HepG2 (cell line): ENCODE results near the gene MTO1. TPM values are rescaled to one million over a fixed set of nuclear protein-coding genes. Genes with fewer than 3 reads are reported as not detected.

Source experiments
- BORCS8-MEF2B ChIP-seq: sonication (generic); formaldehyde crosslinking; IDR thresholded peaks from 2 replicates; pipeline ENCODE4 v1.8.0; 2022; ENCODE audit warnings: mild to moderate bottlenecking, missing genetic modification reagents
- EED ChIP-seq: sonication (generic); formaldehyde crosslinking; IDR thresholded peaks from 2 replicates; pipeline ENCODE4 v1.5.0; 2020; ENCODE audit warnings: mild to moderate bottlenecking, missing genetic modification reagents
- FOXA1 ChIP-seq, 2 experiments: fragments of 450-650 bp in 1 of 2; sonication (generic) in 1 of 2; formaldehyde crosslinking in 1 of 2; IDR thresholded peaks; 2 replicates each; pipeline versions ENCODE4 v1.4.0 to v1.6.1; 2016 to 2020; ENCODE audit warnings: missing genetic modification reagents in 1 of 2
- HMG20B ChIP-seq: conservative IDR thresholded peaks from 2 replicates; pipeline ENCODE4 v1.6.1; 2016; ENCODE audit warnings: missing genetic modification reagents, missing compliant biosample characterization
- HNRNPL ChIP-seq: fragments of 200-400 bp; formaldehyde crosslinking; IDR thresholded peaks from 2 replicates; pipeline ENCODE4 v1.6.1; 2017; ENCODE audit warnings: mild to moderate bottlenecking, low read depth, low read length
- IKZF1 ChIP-seq: fragments of 450-650 bp; IDR thresholded peaks from 2 replicates; pipeline ENCODE4 v1.7.1; 2016
- NRL ChIP-seq: sonication (generic); formaldehyde crosslinking; IDR thresholded peaks from 2 replicates; pipeline ENCODE4 v1.5.0; 2020; ENCODE audit warnings: missing genetic modification reagents, mild to moderate bottlenecking, moderate library complexity, borderline replicate concordance
- TBX2 ChIP-seq: sonication (generic); formaldehyde crosslinking; IDR thresholded peaks from 2 replicates; pipeline ENCODE4 v1.5.0; 2020; ENCODE audit warnings: missing genetic modification reagents, mild to moderate bottlenecking, borderline replicate concordance
- TCF12 ChIP-seq, 2 experiments: fragments of 450-650 bp in 1 of 2; sonication (generic) in 1 of 2; formaldehyde crosslinking in 1 of 2; IDR thresholded peaks; 2 replicates each; pipeline versions ENCODE4 v1.6.1 to v1.8.0; 2017 to 2022; ENCODE audit warnings: antibody characterized with exemption in 1 of 2, mild to moderate bottlenecking in 1 of 2, missing genetic modification reagents in 1 of 2, moderate library complexity in 1 of 2
- TGIF2 ChIP-seq: IDR thresholded peaks from 2 replicates; pipeline ENCODE4 v1.6.1; 2016; ENCODE audit warnings: control low read depth, missing compliant biosample characterization
- ZFAT ChIP-seq: sonication (generic); formaldehyde crosslinking; conservative IDR thresholded peaks from 2 replicates; pipeline ENCODE4 v1.8.1; 2023; ENCODE audit warnings: missing genetic modification reagents, inconsistent platforms
- ZNF354B ChIP-seq: sonication (generic); formaldehyde crosslinking; IDR thresholded peaks from 2 replicates; pipeline ENCODE4 v1.8.0; 2022; ENCODE audit warnings: mild to moderate bottlenecking, missing genetic modification reagents
- ZNF547 ChIP-seq: sonication (generic); formaldehyde crosslinking; IDR thresholded peaks from 2 replicates; pipeline ENCODE4 v1.5.1; 2020; ENCODE audit warnings: mild to moderate bottlenecking, missing genetic modification reagents
- ZNF563 ChIP-seq: sonication (generic); formaldehyde crosslinking; IDR thresholded peaks from 2 replicates; pipeline ENCODE4 v1.8.0; 2022; ENCODE audit warnings: mild to moderate bottlenecking, moderate library complexity, missing genetic modification reagents
- ZNF598 ChIP-seq: sonication (generic); formaldehyde crosslinking; IDR thresholded peaks from 2 replicates; pipeline ENCODE4 v1.5.1; 2020; ENCODE audit warnings: mild to moderate bottlenecking, missing genetic modification reagents, borderline replicate concordance
- ZNF879 ChIP-seq: sonication (generic); formaldehyde crosslinking; IDR thresholded peaks from 2 replicates; pipeline ENCODE4 v1.8.1; 2023; ENCODE audit warnings: missing genetic modification reagents
- polyA plus RNA-seq, 8 experiments: library from polyadenylated mRNA; depleted of rRNA in 3 of 8; stranded (reverse) in 7 of 8; unstranded in 1 of 8; fragments of >200 nt; fragmentation: Illumina TruSeq in 4 of 8; extraction: Trizol in 4 of 8; gene quantifications; 2 replicates each; pipeline versions ENCODE4 v1.2.1 to v1.2.3, GENCODE V29; 2011 to 2016; ENCODE audit warnings: low read depth in 4 of 8, missing spikeins in 1 of 8, mixed read lengths in 1 of 8; ENCODE audit not compliant: insufficient read depth in 1 of 8
- total RNA-seq, 5 experiments: library from RNA; depleted of rRNA; stranded (reverse); fragments of >200 nt; fragmentation: Illumina TruSeq; extraction: Trizol; gene quantifications; 2 replicates each; pipeline ENCODE4 v1.2.3, GENCODE V29; 2016; ENCODE audit warnings: low read depth in 1 of 5
- TF ChIP-seq, protein P1 (sequence below): IDR thresholded peaks from 2 replicates; pipeline ENCODE4 v1.6.1; 2016; ENCODE audit warnings: mild to moderate bottlenecking
- TF ChIP-seq, protein P2 (sequence below): sonication (generic); formaldehyde crosslinking; IDR thresholded peaks from 2 replicates; pipeline ENCODE4 v1.9.0; 2021; ENCODE audit warnings: missing genetic modification reagents, mild to moderate bottlenecking, borderline replicate concordance
- TF ChIP-seq, protein P3 (sequence below): IDR thresholded peaks from 2 replicates; pipeline ENCODE4 v1.6.1; 2016
- TF ChIP-seq, protein P4 (sequence below): sonication (generic); formaldehyde crosslinking; IDR thresholded peaks from 2 replicates; pipeline ENCODE4 v1.8.0; 2023; ENCODE audit warnings: mild to moderate bottlenecking, missing genetic modification reagents
- TF ChIP-seq, protein P5 (sequence below): sonication (generic); formaldehyde crosslinking; IDR thresholded peaks from 2 replicates; pipeline ENCODE4 v1.8.1; 2023; ENCODE audit warnings: mild to moderate bottlenecking, missing genetic modification reagents, borderline replicate concordance
- TF ChIP-seq, protein P6 (sequence below): sonication (generic); formaldehyde crosslinking; IDR thresholded peaks from 2 replicates; pipeline ENCODE4 v1.5.1; 2020; ENCODE audit warnings: mild to moderate bottlenecking, missing genetic modification reagents, borderline replicate concordance

Gene MTO1
- total and polyA plus RNA-seq, 2 of the 13 experiments (the other 11 are each of a cell fraction or from before 2014, with no cell fraction given): 21.1 to 45.3 TPM

DNA sequence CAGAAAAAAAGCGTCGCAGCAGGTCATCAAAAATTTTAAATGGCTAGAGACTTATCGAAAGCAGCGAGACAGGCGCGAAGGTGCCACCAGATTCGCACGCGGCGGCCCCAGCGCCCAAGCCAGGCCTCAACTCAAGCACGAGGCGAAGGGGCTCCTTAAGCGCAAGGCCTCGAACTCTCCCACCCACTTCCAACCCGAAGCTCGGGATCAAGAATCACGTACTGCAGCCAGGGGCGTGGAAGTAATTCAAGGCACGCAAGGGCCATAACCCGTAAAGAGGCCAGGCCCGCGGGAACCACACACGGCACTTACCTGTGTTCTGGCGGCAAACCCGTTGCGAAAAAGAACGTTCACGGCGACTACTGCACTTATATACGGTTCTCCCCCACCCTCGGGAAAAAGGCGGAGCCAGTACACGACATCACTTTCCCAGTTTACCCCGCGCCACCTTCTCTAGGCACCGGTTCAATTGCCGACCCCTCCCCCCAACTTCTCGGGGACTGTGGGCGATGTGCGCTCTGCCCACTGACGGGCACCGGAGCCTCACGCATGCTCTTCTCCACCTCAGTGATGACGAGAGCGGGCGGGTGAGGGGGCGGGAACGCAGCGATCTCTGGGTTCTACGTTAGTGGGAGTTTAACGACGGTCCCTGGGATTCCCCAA, 59.3 kb downstream of the MTO1 start, which contains the start of gene EEF1A1 (continued):
- TF ChIP-seq, protein P1, sequence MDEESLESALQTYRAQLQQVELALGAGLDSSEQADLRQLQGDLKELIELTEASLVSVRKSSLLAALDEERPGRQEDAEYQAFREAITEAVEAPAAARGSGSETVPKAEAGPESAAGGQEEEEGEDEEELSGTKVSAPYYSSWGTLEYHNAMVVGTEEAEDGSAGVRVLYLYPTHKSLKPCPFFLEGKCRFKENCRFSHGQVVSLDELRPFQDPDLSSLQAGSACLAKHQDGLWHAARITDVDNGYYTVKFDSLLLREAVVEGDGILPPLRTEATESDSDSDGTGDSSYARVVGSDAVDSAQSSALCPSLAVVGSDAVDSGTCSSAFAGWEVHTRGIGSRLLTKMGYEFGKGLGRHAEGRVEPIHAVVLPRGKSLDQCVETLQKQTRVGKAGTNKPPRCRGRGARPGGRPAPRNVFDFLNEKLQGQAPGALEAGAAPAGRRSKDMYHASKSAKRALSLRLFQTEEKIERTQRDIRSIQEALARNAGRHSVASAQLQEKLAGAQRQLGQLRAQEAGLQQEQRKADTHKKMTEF (CRISPR knock-in tag): peak; percentile 58
- peak; percentile 84 for TF ChIP-seq ZNF563
- no peak for TF ChIP-seq IKZF1
- TF ChIP-seq, protein P2, sequence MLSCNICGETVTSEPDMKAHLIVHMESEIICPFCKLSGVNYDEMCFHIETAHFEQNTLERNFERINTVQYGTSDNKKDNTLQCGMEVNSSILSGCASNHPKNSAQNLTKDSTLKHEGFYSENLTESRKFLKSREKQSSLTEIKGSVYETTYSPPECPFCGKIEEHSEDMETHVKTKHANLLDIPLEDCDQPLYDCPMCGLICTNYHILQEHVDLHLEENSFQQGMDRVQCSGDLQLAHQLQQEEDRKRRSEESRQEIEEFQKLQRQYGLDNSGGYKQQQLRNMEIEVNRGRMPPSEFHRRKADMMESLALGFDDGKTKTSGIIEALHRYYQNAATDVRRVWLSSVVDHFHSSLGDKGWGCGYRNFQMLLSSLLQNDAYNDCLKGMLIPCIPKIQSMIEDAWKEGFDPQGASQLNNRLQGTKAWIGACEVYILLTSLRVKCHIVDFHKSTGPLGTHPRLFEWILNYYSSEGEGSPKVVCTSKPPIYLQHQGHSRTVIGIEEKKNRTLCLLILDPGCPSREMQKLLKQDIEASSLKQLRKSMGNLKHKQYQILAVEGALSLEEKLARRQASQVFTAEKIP (CRISPR knock-in tag): 0 out of 2 replicates have a peak, but pooled peaks have one; percentile 54
- peak; percentile 44 for TF ChIP-seq ZFAT (CRISPR knock-in tag)
- peak; percentile 10; the same call in 1 of the 2 replicates for TF ChIP-seq ZNF547 (CRISPR knock-in tag)
- TF ChIP-seq, protein P3, sequence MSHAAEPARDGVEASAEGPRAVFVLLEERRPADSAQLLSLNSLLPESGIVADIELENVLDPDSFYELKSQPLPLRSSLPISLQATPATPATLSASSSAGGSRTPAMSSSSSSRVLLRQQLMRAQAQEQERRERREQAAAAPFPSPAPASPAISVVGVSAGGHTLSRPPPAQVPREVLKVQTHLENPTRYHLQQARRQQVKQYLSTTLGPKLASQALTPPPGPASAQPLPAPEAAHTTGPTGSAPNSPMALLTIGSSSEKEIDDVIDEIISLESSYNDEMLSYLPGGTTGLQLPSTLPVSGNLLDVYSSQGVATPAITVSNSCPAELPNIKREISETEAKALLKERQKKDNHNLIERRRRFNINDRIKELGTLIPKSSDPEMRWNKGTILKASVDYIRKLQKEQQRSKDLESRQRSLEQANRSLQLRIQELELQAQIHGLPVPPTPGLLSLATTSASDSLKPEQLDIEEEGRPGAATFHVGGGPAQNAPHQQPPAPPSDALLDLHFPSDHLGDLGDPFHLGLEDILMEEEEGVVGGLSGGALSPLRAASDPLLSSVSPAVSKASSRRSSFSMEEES (CRISPR knock-in tag): peak; percentile 36; the same call in 1 of the 2 replicates
- no peak for TF ChIP-seq ZNF879 (CRISPR knock-in tag)
- peak; percentile 76; the same call in 1 of the 2 replicates for TF ChIP-seq TGIF2 (CRISPR knock-in tag)
- peak; percentile 84; the same call in 1 of the 2 replicates for TF ChIP-seq ZNF598 (CRISPR knock-in tag)
- TF ChIP-seq HMG20B (CRISPR knock-in tag): no peak
- TF ChIP-seq TBX2 (CRISPR knock-in tag): peak; percentile 14; the same call in 1 of the 2 replicates
- TF ChIP-seq HNRNPL: peak; percentile 95
- TF ChIP-seq, protein P4, sequence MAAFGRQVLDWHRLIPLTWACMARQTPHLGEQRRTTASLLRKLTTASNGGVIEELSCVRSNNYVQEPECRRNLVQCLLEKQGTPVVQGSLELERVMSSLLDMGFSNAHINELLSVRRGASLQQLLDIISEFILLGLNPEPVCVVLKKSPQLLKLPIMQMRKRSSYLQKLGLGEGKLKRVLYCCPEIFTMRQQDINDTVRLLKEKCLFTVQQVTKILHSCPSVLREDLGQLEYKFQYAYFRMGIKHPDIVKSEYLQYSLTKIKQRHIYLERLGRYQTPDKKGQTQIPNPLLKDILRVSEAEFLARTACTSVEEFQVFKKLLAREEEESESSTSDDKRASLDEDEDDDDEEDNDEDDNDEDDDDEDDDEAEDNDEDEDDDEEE: peak; percentile 85; the same call in 1 of the 2 replicates
- peak; percentile 71 for TF ChIP-seq BORCS8-MEF2B (CRISPR knock-in tag)
- TF ChIP-seq, protein P5, sequence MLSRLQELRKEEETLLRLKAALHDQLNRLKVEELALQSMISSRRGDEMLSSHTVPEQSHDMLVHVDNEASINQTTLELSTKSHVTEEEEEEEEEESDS: peak; percentile 75; the same call in 1 of the 2 replicates
- peak; percentile 93; the same call in 1 of the 2 replicates for TF ChIP-seq NRL (CRISPR knock-in tag)
- TF ChIP-seq TCF12 (IDR thresholded peaks at IDR 0.05): no peak
- peak; percentile 77; the same call in 1 of the 2 replicates for TF ChIP-seq TCF12 (CRISPR knock-in tag; IDR thresholded peaks at IDR 0.05)
- no peak for TF ChIP-seq EED (CRISPR knock-in tag)
- no peak for TF ChIP-seq FOXA1 (IDR thresholded peaks at IDR 0.05)
- TF ChIP-seq FOXA1 (CRISPR knock-in tag; IDR thresholded peaks at IDR 0.05): peak; percentile 2; the same call in 1 of the 2 replicates
- TF ChIP-seq, protein P6, sequence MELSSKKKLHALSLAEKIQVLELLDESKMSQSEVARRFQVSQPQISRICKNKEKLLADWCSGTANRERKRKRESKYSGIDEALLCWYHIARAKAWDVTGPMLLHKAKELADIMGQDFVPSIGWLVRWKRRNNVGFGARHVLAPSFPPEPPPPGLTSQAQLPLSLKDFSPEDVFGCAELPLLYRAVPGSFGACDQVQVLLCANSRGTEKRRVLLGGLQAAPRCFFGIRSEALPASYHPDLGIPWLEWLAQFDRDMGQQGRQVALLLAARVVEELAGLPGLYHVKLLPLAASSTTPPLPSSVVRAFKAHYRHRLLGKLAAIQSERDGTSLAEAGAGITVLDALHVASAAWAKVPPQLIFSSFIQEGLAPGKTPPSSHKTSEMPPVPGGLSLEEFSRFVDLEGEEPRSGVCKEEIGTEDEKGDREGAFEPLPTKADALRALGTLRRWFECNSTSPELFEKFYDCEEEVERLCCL: peak; percentile 89
- TF ChIP-seq ZNF354B (CRISPR knock-in tag): 0 out of 2 replicates have a peak, but pooled peaks have one; percentile 94
